Hypothalamus (tissue), 51 donors: Measurements from ENCODE around the gene VASH2.
"Not testable (repeated sequence)": the region's sequence is repeated elsewhere in the genome, so short reads cannot be mapped to it uniquely, and the experiment has no call there.

Experiments
- DNase-seq, 51 donors: peaks; one replicate each; lab custom pipeline; 2025; lab: John Stamatoyannopoulos, UW

VASH2 gene

DNA sequence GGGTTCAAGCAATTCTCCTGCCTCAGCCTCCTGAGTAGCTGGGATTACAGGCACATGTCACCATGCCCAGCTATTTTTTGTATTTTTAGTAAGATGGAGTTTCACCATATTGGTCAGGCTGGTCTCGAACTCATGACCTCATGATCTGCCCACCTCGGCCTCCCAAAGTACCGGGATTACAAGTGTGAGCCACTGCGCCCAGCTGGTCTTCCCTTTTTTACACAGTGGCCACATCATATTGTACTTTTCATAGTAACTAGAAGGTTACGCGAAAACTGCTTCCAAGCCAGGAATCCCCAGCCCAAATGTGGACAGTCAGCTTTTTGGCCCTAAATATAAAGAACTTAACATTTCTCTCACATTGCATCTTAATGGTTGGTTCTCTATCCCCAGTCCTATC is 4.2 kb downstream of the VASH2 start:
- DNase-seq, result no peak

DNA sequence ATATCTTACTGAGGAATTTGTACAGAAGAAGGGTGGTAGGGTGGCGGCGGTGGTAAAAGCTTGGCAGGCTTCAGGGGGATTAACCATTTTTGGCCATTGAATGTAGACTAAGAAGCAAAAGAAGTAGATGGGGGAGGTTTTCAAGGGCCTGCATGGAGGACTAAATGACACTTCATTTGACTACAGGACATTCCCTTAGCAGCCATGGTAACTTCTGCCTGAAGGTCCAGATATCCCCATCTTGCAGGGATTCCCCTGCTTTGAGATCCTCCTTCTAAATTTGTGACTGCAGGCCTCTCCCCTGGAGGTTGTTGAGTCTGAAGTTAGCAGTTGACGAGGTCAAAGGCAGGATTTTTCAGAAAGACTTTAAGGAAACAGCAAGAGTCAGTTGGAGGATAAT is 4.8 kb downstream of the VASH2 start:
- DNase-seq, result no peak

DNA sequence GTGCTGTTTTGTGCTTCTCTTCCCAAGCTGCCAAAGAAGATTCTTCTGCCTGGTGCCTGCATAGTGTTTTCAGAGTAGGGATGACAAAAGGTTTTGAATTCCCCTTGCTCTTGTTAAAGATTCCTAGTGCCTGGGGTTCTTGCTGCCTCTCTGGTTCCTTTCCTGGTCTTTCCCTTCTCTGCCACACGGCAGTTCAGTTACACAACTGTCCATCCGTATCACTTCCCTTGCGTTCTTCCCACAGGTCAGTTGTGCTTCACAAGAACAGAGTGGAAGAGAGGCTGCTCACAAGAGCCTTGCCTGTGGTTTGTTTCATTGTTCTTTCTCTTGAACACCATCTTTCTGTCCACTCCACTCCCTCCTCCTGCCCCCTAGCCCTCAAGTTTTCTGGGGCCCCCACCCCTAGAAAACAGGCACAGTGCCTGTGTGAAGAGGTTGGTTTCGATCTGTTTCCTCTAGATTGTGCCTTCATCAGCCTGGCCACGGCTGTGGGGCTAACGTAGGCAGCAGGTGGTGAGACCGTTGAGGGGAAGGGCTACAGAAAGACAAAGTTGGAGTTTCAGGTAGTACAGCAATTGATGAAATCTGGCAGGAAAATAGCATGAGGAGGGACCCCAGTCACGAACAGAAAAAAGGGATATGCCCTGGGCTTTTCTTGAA is 5.8 kb downstream of the VASH2 start:
- no peak for DNase-seq

DNA sequence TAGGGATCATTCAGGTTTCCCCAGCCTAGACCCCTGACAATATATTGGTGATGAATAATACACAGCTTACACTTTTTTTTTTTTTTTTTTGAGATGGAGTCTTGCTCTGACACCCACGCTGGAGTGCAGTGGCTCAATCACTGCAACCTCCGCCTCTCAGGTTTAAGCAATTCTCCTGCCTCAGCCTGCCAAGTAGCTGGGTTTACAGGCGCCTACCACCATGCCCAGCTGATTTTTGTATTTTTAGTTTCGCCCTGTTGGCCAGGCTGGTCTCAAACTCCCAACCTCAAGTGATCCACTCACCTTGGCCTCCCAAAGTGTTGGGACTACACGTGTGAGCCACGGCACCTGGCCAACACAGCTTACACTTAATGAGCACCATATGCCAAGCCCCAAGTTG is 7.2 kb downstream of the VASH2 start:
- no peak for DNase-seq

DNA sequence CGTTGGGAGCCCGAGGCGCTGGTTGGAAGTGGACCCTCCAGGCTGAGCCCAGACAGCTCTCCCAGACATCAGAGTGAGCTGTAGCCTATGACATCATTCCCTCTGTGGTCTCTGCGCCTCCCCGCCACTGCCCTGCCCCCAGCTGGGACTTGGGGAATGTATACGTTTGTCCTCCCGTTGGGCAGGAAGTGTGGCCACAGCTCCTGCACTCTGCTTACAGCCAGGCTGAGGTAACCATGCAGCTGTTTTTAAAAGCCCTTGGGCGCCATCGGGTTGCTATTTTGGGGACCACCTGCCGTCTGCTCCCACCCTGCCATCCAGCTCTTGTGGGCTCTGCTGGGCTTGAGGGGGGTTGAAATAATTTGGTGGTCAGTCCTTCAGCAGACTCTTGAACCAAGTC is 7.8 kb downstream of the VASH2 start:
- DNase-seq, result no peak

DNA sequence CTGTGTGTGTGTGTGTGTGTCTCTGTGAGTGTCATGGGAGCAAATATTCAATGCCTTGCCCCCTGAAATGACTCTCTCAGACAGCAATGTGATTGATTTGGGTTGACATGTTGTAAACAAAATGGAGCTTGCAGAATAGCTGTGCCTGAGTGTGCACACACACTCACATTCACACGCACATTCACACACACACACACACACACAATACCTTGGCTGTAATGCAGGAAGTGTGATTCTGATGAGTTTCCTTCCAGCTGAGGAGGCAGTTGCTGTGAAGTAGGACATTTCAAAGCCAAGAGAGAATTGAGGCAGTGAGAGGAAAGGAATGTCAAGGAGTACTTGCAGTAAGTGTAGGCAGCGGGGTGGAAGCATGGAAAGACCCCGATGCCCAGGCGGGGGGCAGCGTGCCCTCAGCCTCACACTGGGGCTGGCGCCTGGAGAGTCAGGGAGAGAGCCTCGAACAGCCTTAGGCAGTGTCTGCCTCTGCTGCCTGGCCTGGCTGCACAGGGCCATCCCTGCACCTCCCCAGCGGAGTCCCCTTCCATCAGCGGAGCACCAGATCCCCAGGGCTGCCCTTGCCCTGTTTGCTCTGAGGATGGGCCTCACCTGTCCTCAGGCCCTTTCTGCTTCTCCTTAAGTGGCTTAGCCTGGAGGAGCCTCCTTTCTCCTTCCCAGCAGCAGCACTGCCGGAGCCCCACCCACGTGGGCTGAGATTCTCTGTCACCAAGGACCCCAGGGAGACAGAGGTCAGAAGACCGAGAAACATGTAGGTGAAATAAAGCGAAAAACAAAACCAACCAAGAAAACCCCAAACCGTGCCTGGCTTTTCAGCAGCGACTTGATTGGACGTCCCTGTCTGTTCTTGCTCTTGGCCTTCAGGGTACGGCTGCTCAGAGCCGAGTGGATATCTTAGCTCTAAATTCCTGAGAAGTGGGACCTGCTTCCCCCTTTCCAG is 9.2 kb downstream of the VASH2 start:
- no peak for DNase-seq

DNA sequence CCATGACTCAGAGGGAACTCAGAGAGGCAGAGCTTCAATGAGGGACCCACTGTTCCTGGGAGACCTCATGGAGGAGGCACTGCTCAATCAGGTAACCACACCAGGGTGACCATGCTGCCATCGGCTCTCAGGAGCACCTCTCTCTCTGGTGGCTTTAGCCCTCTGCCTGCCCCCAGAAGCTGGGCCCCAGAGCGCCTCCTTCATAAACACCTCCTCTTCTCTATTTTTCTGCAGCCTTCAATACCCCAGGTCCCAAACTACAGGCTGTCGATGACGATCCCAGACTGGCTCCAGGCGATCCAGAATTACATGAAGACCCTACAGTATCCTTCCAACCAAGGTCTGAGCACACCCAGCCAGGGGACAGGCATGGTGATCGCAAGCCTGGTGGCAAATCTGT is 10.6 kb downstream of the VASH2 start:
- DNase-seq, result no peak

DNA sequence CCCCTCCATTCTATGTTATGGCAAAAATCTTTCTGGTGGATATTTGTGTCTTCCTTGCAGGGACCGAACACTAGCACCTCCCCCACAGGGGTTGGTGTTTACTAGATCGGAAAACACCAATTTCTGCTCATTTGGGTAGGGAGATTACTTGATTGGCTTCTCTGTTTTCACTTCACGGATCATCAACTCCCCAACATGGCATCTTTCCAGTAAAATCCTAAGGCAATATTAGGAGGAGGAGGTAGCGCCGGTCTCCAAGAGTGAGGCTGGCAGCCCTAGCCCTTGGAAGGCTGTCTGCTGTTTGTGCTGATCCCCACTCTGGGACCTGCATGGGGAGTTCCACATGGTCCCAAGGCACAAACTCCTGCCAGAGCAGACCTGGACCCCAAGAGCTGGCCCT is 12.2 kb downstream of the VASH2 start:
- no peak for DNase-seq

DNA sequence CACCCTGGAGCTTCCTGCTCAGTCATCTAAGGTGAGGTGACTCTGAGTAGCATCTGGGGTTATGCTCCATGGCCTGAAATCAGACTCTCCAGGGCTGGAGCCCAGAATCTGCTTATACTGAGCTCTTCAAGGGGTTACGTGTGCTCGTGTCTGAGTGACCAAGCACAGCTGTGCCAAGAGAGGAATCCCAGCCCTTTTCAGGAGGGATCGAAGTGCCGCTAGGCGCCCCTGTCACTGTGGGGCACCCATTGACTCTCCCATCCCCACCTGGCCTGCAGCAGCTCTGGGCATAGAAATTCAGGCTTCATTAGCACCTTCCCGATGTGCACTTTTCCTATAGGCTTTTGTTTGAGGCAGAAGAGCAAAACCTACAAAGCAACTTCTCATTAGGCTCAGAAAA is 13.8 kb downstream of the VASH2 start:
- no peak for DNase-seq

DNA sequence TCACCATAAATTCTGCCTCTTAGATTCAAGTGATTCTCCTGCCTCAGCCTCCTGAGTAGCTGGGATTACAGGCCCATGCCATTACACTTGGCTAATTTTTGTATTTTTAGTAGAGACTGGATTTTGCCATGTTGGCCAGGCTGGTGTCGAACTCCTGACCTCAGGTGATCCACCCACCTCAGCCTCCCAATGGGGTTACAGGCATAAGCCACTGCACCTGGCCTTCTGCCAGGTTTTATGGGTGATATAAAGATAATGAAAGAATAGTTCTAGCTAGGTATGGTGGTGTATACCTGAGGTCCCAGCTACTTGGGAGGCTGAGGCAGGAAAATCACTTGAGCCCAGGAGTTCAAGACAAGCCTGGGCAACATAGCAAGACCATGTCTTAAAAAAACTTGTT is 14.7 kb downstream of the VASH2 start:
- not testable (repeated sequence) for DNase-seq

DNA sequence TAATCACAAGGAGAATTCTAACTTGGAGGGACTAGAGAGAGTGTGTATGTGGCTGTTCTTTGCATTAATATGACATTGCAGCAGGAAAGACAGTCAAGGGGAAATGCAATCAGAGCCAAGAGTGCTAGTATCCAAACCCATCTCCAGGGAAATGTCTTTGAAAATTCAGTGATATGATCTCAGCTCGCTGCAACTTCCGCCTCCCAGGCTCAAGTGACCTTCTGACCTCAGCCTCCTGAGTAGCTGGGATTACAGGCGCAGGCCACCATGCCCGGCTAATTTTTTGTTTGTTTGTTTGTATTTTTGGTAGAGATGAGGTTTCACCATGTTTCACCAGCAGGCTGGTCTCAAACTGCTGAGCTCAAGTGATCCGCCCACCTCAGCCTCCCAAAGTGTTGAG is 16.3 kb downstream of the VASH2 start:
- no peak for DNase-seq

DNA sequence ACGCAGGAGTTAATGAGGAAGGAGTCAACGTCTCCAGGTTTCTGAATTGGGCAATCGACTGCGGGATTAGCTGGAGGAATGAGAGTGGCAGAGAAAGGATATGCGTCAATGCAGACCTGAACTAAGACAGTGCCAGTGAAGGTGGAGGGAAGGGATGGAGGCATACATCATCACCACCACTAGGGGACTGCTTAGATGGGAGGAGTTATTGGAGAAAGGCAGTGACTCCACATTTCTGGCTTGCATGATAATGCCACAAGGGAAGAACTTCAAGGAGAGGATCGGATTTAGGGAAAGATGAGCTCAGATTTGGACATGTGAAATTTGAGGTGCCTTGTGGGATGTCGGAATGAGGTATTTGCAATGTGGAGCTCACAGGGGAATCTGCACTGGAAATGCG is 17.5 kb downstream of the VASH2 start:
- DNase-seq, result no peak

DNA sequence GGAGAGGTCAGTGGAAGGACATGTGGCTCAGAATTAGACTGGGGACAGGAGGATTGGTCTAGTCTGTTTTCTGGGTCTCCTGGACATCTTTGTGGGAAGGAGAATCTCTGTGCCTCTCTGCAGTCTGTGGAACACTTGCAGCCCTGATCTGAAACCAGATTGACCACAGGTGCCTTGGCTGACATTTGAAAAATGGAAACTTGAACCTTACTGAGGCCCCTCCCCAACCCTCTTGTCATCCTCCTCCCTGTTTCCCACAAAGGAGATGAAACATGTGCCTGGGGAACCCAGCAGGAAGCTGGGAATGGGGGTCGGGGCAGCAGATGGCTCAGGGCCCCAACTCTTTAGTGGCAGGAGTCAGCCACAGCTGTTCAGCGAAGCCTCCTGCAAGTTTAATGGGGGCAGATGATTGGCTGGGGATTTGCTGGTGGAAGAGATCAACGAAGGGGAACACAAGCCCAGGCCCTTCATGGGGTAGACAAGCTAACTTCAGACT is 18.1 kb downstream of the VASH2 start:
- DNase-seq, result no peak

DNA sequence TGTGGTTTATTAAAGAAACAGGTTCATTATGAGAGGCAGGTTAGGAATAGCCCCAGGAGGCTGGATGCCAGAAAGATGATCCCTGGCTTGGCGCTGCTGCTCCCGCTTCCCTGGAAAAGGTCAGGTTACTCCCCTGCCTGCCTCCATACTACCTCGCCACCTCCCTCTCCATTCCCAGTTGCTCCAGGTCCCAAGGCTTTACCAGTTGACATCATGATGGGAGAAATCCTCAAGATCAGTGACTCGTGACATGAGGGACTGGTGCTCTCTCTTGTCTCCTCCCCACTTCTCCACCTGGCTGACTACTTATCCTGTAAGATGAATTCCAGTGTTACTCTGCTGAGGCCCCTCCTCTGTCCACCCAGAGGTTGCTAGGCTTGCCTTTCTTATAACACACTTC is 19.7 kb downstream of the VASH2 start:
- no peak for DNase-seq

DNA sequence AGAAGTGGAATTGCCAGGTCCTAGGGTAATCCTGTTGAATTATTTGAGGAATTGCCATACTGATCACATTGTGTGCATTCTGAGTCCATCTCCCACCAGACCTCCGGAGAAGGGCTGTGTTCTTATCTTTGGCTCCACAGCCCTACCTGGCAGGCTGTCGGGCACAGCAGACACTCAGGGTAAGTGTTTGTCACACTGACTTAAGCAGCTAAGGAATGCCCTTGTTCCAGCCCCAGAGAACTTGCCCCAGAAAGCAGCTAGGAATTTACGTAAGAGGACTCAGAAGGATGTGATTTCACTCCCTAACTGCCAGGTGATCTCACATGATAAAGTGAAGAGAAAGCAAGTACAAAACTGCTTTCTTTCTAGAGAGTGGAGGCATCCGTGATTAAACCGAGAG is 21.0 kb downstream of the VASH2 start:
- no peak for DNase-seq

DNA sequence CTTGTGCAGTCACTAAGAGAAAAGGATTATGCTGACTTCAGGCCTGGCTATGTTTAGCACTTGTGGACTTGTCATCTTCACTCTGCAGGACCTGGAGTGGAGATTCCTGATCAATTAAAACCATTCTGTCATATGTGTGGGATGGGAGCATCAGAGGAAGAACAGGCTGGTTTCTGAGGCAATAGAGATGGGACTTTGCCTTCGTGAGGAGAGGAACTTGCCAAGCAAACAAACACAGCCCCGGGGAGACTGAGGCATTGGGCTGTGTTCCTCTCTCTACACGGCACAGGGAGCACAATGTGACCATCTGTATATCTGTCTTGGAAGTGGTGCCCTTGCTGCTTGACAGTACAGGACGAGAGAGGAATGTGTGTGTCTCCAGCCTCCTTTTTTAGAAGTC is 23.1 kb downstream of the VASH2 start:
- DNase-seq, result no peak

DNA sequence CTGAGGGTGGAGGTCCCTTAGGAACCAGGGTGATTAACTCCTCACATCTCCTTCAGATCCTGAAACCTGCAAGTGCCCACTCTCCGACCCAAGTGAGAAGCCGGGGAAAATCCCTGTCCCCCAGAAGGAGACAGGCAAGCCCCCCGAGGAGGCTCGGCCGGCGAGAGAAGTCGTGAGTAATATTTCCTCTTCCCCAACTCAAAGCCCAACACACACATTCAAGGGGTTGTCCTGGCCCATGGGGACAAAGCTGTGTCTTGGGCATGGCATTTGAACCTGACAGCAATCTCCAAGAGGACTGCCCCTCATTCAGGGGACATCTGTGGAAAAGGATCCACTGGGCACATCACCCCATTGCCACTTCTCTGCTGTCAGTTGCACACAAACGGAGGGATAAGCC is 23.6 kb downstream of the VASH2 start:
- no peak for DNase-seq

DNA sequence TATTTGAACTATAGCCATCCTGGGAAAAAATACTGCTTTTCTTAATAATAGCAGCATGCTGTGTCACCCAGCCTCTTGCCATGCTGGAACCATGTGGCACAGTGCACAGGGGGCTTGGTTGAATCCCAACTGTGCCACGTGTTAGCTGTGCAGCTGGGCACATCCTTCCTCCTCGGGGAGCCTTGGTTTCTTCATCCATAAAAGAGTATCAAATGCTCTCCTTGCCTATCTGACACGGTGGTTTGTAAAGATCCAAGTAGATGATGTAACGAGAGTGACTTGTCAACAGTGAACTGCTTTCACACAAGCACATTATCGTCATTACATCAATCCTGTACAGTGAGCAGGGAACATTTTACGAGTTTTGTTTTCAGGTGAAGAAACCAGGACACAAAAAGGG is 24.4 kb downstream of the VASH2 start:
- no peak for DNase-seq

DNA sequence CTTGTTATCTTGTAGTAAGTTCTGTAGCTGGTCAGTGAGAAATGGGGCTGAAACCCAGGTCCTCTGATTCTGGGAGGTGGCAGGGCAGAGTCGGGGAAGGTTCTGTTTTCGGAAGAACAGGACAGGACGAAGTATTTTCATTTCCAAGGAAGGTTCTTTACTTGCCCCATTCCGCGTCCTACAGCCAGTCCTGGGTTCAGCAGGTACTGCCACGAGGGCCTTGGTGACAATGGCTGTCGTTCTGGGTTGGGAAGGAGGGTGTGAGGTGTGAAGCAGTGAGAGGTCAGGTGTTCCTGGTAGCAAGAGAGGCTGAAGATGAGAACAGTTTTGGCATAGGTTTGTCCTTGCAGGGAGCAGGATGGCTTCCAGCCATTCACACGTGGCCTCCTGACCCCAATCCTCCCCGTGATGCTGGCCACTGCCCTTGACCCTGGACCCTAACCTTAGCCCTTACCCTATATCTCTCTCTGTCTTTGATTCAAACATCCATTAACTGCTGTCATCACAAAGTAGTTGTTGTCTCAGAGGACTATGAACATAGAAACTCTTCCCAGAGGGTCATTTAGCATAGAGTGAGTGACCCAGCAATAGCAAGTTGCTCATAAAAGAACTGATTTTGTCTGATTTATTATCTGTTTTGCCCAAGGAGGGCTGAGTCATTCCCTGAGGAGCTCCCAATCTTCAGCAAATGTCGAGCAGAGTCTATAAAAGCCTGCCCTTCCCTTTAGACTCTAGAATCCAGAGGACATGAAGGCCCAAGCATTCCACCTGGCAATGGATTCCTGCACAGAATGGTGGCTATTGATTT is 25.0 kb downstream of the VASH2 start:
- DNase-seq, result no peak

DNA sequence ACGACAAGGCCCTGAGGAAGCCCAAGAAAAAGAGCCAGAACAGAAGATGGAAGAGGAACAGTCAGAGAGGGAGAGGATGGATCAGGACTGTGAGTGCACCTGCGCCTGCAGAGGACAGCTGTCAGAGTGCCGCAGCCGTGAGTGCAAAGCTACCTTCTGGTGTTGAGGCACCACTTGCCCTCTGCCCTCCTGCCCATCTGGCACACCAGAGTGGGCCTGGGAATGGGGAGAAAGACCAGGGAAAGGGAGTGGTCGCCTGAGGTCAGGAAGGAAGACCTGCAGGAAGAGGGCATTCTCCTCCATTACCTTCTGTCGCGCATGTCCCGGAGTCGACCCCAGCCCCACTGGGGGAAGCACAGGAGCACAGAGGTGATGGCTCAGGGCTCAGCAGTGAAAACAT is 26.2 kb downstream of the VASH2 start:
- DNase-seq, result no peak
